Small intestine (tissue), 7 donors: ENCODE data around the gene AK9. TPM values are rescaled to one million over a fixed set of nuclear protein-coding genes. Genes with fewer than 3 reads are reported as not detected.

Source experiments
- DNase-seq, 2 donors: peaks; one replicate each; pipeline versions ENCODE4 v3.0.0 to v3.0.0-alpha.2; 2013
- FAIRE-seq: peaks from 2 replicates; lab custom pipeline; 2012; peaks lifted over from hg19 to GRCh38; lab: Jason Lieb, UNC
- H3K27ac ChIP-seq, 3 donors: one replicate each; pipeline ENCODE4 v1.5.1; 2013; ENCODE audit warnings: low read length in 2 of 3, mild to moderate bottlenecking in 2 of 3, control low read depth in 1 of 3, inconsistent platforms in 1 of 3, low read depth in 1 of 3, moderate library complexity in 1 of 3
- H3K27me3 ChIP-seq, 3 donors: one replicate each; pipeline ENCODE4 v1.6.1; 2013; ENCODE audit warnings: low read length in 3 of 3, inconsistent platforms in 1 of 3; ENCODE audit not compliant: control insufficient read depth in 3 of 3, insufficient read depth in 3 of 3
- H3K36me3 ChIP-seq, 3 donors: one replicate each; pipeline ENCODE4 v1.6.1; 2013; ENCODE audit warnings: low read length in 3 of 3, inconsistent platforms in 1 of 3, low read depth in 1 of 3, mild to moderate bottlenecking in 1 of 3, moderate library complexity in 1 of 3; ENCODE audit not compliant: control insufficient read depth in 3 of 3, insufficient read depth in 2 of 3
- H3K4me1 ChIP-seq, 3 donors: one replicate each; pipeline ENCODE4 v1.6.1; 2013; ENCODE audit warnings: low read length in 2 of 3, inconsistent platforms in 1 of 3, low read depth in 1 of 3, mild to moderate bottlenecking in 1 of 3, moderate library complexity in 1 of 3; ENCODE audit not compliant: control insufficient read depth in 3 of 3, insufficient read depth in 2 of 3
- H3K4me3 ChIP-seq, 3 donors: one replicate each; pipeline ENCODE4 v1.5.1; 2013; ENCODE audit warnings: low read length in 3 of 3, control low read depth in 1 of 3, inconsistent platforms in 1 of 3, low read depth in 1 of 3, mild to moderate bottlenecking in 1 of 3, moderate library complexity in 1 of 3
- H3K9me3 ChIP-seq, 2 donors: one replicate each; pipeline ENCODE4 v1.6.1; 2013; ENCODE audit warnings: low read depth in 1 of 2, low read length in 1 of 2; ENCODE audit not compliant: control insufficient read depth in 2 of 2, insufficient read depth in 1 of 2
- WGBS, 3 donors: extraction: QIAGEN DNeasy Blood & Tissue Kit; methylation state at CpG; one replicate each; pipeline ENCODE4 v1.1.7; 2013; 5-methylcytosine and 5-hydroxymethylcytosine counted together
- polyA plus RNA-seq, 4 donors: library from polyadenylated mRNA; stranded (reverse) in 3 of 4; unstranded in 1 of 4; fragments of 200-250 nt in 3 of 4; fragments of 120-200 nt in 1 of 4; gene quantifications; one replicate each; pipeline versions ENCODE4 v1.2.1 to v1.2.3, GENCODE V29; 2013
- donor health status: healthy with polysubstance abuse.
- donor health status: control.
- donor health status: control.
- donor health status: Bipolar disorder and iron deficiency.
- donor health status: healthy.

The AK9 gene
- polyA plus RNA-seq, 4 donors = 2.9 to 7.0 (median 4.3) TPM

DNA sequence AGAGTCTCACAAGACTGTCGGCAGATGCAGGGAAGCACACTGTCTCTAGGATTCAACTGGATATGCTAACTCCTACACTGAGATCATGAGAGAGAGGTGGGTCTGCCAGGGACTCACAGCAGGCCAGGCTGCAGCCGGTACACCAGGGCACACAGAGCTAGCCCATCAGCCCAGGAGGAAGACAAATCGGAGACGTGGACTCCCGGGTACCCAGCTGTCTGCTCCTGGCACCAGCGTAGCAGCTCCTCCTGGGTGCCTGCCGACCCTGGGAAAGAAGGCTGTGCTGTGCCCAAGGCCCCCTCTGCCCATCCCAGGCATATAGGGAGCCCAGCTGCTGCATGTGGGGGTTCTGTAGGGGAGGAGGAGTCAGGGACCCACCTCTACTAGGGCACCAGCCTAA is 242.4 kb downstream of the AK9 start:
- no peak for FAIRE-seq

DNA sequence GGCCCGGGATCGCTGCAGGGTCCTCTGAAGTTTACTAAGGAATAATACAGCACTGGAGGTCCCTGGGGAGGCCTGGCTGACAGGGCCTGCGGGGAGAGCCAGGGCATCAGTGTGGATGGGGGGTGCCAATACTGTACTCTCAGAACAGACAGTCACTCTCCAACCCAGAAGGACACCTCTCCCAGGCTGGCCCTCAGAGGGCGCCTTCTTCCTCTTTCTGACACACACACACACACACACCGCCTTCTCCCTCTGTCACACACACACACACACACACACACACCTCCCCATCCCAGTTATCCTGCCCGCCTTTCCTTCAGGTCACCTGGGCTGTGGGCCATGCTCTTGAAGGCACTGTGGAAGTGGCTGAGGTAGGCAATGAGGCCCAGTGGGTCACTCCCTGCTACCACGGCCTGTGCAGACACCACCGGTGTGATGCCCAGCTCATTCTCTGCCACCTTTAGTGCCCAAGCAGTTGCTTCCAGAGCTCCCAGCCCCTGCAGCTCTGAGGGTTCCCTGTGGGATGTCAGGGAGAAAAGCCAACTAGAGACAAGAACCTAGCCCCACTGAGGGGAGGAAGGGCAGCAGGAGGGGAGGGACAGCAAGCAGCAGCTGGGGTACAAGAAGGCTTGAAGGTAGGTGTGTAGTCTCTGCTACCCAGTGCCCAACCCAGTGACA is 243.0 kb downstream of the AK9 start:
- Histone ChIP-seq H3K27ac (no peak overlapping the region), H3K4me3 (no peak overlapping the region), H3K27me3 (no peaks in the 10 kb centered on the region), H3K36me3 (peaks cover 11 to 94% (median 14%) of the 10 kb centered on the region in 3 donors), H3K9me3 (no peaks in the 10 kb centered on the region), H3K4me1 (peaks cover 0 to 6% (median 0%) of the 10 kb centered on the region in 3 donors)
- no peak for FAIRE-seq
- no peak for DNase-seq
- 83 to 89% (median 86%) methylated on average over 7 to 8 of the region's 8 CpGs for WGBS, 3 donors

More for the DNA sequence above, 242.4 kb downstream of the AK9 start:
- no peaks in the 10 kb centered on the region for H3K27me3 ChIP-seq
- H3K9me3 ChIP-seq = no peaks in the 10 kb centered on the region
- no peak for DNase-seq
- peaks cover 0 to 12% (median 0%) of the 10 kb centered on the region in 3 donors for H3K4me1 ChIP-seq
- H3K36me3 ChIP-seq = peaks cover 11 to 94% (median 14%) of the 10 kb centered on the region in 3 donors
- H3K4me3 ChIP-seq = no peak overlapping the region
- 50 to 85% (median 69%) methylated on average over 7 of the region's 7 CpGs for WGBS, 3 donors
- no peak overlapping the region for H3K27ac ChIP-seq

DNA sequence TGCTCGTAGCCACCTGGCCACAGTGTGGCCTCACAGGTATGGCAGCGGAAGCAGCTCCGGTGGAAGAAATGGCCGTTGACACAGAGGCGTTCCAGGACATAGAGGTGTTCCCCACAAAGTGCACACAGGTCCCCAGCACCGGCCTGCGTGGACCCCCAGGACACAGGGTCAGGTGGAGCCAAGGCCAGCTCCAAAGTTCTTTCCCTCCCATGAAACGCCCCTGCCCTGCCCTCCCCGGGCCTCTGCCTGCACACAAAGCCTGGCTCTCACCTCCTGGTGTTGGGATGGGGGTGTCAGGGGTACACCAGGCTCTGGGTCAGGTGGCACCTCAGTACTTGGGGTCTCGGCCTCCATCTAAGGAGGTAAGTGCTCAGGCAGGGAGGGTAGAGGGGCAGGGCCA is 243.9 kb downstream of the AK9 start:
- Histone ChIP-seq H3K4me1 (peaks cover 0 to 8% (median under 1%) of the 10 kb centered on the region in 3 donors), H3K4me3 (no peak overlapping the region), H3K36me3 (peaks cover 11 to 95% (median 14%) of the 10 kb centered on the region in 3 donors), H3K9me3 (no peaks in the 10 kb centered on the region), H3K27ac (no peak overlapping the region), H3K27me3 (no peaks in the 10 kb centered on the region)
- FAIRE-seq (no peak), DNase-seq (no peak)
- WGBS, 3 donors = 85 to 87% (median 87%) methylated on average over 10 of the region's 10 CpGs

DNA sequence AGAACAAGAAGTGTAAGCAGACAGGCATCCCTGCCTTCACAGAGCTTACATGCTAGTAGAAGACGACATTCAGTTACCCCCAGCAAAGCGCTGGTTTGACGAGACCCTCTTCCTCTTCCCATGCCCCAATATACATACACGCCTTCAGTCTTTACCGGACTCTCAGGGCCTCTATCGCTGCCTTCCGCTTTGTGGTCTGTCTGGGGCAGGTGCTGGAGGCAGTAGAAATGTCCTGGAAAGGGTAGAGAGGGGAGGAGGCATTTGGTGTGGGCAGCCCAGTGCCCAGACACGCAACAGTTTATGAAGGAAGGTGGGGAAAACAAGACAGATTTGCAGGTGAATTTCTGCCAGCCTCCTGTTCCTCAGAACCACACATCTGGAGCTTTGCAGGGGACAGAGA is 244.5 kb downstream of the AK9 start:
- no peak for FAIRE-seq
- H3K36me3 ChIP-seq = peaks cover 11 to 92% (median 14%) of the 10 kb centered on the region in 3 donors
- H3K9me3 ChIP-seq = no peaks in the 10 kb centered on the region
- peaks cover 0 to 13% (median 6%) of the 10 kb centered on the region in 3 donors for H3K4me1 ChIP-seq
- no peak overlapping the region for H3K4me3 ChIP-seq
- H3K27ac ChIP-seq = no peak overlapping the region
- no peak for DNase-seq
- WGBS, 3 donors = 87 to 94% (median 90%) methylated on average over 8 of the region's 8 CpGs
- H3K27me3 ChIP-seq = no peaks in the 10 kb centered on the region

DNA sequence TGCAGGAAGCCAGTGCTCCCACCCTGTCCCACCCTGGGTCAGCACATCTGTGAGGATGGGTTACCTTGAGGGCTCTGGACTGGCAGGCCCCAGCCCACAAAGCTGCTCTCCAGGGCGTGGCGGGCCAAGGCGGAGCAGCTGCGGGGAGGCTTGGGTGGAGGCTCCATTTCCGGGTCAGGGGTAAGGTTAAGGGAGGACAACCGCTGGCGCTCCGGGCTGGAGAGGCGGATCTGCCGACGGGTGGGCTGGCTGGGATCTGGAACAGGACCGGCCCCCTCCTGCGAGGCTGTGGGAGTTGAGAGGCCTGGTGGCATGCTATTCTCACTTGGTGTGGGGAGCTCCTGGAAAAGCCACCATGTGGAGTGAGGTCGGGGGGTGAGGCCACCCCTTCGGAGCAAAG is 244.9 kb downstream of the AK9 start:
- Histone ChIP-seq H3K27me3 (no peaks in the 10 kb centered on the region), H3K36me3 (peaks cover 11 to 88% (median 14%) of the 10 kb centered on the region in 3 donors), H3K27ac (no peak overlapping the region), H3K4me1 (peaks cover 0 to 17% (median 8%) of the 10 kb centered on the region in 3 donors), H3K4me3 (no peak overlapping the region), H3K9me3 (no peaks in the 10 kb centered on the region)
- FAIRE-seq = no peak
- DNase-seq = peak in 1 of 2 donors; percentile 53
- 58 to 84% (median 76%) methylated on average over 13 to 15 of the region's 15 CpGs for WGBS, 3 donors

DNA sequence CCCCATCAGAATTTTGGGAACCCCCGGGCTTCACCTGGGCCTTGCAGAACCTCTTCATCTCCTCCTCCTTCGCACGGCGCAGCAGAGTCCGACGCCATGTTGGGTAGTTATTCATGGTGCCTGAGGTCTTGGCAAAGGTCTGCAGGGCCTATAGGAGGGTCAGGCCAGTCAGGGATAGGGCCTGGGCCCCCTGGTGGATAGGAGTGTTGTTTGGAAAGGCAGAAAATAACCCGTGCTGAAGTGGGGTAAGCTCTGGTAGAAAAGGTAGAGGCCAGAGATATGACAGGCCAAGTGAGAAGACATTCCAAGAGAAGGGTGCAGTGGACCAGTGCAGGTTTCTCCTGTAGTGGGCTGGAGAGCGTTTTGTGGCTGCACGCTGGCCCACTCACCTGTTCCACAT is 245.6 kb downstream of the AK9 start:
- no peak for FAIRE-seq
- Histone ChIP-seq H3K36me3 (peaks cover 11 to 86% (median 14%) of the 10 kb centered on the region in 3 donors), H3K4me3 (no peak overlapping the region), H3K4me1 (peaks cover 0 to 17% (median 8%) of the 10 kb centered on the region in 3 donors), H3K9me3 (no peaks in the 10 kb centered on the region), H3K27ac (no peak overlapping the region), H3K27me3 (no peaks in the 10 kb centered on the region)
- 86 to 90% (median 87%) methylated on average over 9 of the region's 9 CpGs for WGBS, 3 donors
- no peak for DNase-seq

DNA sequence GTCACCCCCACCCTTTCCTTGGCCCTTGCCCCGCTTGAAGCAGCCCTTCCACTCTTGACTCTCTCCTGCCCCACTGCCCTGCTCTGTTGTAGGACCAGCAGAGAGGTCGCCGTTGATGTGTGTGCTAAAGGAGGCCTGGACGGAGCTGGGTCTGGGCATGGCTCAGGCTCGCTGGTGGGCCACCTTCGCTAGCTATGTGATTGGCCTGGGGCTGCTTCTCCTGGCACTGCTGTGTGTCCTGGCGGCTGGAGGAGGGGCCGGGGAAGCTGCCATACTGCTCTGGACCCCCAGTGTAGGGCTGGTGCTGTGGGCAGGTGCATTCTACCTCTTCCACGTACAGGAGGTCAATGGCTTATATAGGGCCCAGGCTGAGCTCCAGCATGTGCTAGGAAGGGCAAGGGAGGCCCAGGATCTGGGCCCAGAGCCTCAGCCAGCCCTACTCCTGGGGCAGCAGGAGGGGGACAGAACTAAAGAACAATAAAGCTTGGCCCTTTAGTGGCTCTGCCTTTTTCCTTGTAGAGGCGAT is 247.5 kb downstream of the AK9 start:
- Histone ChIP-seq H3K4me3 (no peak overlapping the region), H3K36me3 (peaks cover 11 to 67% (median 14%) of the 10 kb centered on the region in 3 donors), H3K27ac (no peak overlapping the region), H3K4me1 (peaks cover 0 to 11% (median 8%) of the 10 kb centered on the region in 3 donors), H3K9me3 (no peaks in the 10 kb centered on the region), H3K27me3 (no peaks in the 10 kb centered on the region)
- FAIRE-seq (no peak), DNase-seq (peak in 1 of 2 donors; percentile 2)
- WGBS, 3 donors = 89 to 93% (median 93%) methylated on average over 9 to 10 of the region's 10 CpGs
